Stimulated activated CD4-positive, alpha-beta T cell treated with anti-CD3 and anti-CD28 coated beads, Interleukin-2, amount 100 ng/mL, for 4 hours (primary cell): ENCODE data around the gene SH3RF3.

Source experiments
- DNase-seq: peaks from one replicate; pipeline ENCODE4 v3.0.0-alpha.2; 2020; ENCODE audit warnings: low read depth

The SH3RF3 gene

DNA sequence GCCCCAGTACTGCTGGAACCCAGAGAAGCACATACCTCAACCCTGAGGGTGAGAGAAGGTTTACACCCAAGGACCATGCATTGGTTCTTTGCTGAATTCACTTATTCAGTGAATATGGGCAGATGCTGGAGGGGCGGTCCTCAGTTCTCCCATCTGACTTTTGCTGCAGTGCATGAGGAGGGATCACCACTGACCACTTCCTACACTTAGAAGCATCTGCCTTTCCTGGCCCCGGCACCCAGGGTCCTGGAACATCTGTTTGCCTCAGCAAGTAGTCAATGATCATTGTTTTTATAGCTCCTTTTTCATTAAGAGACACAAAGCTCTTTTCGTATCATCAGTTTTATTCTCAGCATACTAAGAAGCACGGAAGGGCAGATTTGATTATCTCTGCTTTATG lies 211.4 kb downstream of the SH3RF3 start:
- DNase-seq, result no peak

DNA sequence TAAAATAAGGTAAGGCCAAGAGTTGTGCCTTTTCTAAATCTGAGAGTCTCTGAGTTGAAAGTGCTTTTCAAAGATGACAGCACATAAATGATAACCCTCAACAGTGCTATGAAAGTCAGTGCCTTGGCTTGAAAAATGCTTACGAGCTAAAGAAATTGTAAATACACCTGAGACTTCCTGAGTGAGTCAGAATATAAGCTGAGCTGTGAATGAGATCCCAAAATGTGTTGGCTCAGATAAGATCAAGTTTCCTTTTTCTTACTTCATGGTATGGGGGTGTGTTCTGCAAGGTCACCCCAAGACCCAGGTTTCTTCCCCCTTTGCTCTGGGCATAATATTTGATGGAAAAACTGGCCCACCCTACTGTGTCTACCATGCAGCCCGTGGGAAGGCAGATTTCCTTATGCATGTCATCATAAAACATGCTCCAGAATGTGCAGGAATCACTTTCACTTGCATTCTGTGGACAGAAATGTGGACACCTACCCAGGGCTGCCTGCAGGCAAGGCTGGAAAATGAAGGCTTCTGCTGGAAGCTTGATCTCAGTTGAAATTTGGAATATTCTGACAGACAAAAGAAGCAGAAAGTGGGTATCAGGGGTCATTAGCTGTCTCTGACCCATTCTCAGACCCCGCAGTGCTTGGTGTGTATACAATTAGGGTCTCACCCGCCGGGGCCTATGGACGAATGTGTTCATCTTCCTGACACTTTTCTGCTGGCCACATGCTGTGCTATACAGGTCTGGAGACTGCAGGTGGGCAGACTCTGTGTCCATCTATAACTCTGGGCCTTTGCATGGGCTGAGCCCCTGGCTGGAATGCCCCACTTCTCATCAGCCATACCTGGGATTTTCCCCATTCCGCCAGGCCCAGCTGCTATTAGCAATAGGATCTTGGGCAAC lies 212.6 kb downstream of the SH3RF3 start:
- no peak for DNase-seq

DNA sequence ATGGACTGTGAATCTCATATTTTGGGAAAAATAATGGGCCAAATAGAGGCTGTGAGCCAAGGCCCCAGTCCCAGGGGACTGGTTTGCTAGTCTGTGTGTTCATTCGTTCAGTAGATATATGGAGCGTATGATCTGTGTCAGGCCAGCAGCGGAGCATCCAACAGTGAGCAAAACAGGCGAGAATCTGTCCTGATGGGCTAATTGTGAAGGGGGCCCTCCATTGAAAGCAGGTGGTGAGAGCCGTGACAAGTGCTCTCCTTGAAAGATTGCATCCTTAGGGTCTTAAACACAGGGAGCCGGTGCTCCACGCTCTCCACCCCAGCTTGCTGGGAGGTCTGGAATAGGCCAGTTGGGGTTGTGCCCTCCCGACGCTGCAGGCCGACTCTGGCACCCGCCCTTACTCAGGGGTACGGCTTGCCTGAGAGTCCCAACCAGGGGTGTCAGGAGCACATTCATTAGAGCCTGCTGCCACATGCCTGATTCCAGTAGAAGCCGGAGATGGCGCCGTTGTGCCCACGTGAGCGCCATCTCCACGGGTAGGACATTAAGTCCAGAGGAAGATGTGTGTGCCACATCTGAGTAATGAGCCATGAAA lies 213.3 kb downstream of the SH3RF3 start:
- DNase-seq, result no peak

DNA sequence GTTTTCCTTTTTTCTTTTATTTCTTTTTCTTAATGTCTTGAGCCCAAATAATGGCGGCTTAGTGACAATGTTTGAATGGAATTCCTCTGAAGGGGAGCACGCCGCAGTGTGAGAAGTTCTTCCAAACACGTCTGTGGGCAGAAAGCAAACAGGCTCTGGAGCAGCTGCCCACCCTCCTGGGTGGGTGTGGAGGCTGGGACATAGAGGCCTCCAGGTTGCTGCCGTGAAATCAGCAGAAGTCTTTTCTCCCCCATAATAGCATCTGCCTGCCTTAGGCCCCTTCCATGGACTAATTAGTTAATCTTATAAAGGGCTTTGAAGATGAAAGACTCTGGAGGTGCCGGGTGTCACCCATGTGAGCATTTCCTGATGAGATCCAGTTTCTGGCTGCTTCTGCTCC lies 213.9 kb downstream of the SH3RF3 start:
- DNase-seq, result no peak

DNA sequence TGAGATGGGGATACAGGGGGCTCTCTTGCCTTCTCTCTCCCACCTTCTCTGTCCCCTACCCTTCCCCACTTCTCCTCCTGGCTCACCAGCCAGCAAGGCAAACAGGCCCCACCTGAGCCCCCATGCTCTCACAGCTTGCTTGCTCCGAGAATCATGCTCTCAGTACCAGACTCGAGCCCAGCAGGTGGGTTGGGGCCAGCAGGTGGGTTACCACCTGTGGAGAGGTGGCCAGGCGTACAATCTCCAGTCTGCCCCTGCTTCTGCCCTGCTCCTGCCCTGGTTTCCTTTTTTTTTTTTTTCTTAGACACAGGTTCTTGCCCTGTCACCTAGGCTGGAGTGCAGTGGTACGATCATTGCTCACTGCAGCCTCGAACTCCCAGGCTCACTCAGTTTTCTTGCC lies 214.5 kb downstream of the SH3RF3 start:
- no peak for DNase-seq

DNA sequence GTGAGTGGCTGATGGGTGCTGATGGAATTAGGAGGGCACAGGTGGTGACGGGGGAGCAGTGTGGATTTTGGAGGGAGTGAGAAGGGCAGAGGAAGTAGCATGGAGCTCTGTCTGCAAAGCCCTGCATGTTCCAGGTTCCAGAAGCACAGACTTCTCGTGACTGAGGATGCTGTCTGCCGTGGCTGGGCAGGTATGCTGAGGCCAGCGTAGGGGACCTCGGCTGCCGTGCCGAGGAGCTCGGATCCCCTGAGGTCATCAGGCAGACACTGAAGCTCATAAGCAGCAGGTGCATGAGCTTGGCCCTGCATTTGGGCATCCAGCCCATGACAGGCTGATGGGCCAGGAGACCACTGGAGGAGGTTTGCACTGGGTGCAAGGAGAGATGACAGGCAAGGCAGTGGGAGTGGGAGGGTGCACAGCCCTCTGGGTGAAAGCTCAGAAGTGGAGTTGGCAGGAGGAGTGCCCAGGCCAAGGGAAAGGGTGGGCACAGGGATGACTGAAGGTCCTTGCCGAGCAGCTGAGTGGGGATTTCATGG lies 215.3 kb downstream of the SH3RF3 start:
- DNase-seq, result no peak

DNA sequence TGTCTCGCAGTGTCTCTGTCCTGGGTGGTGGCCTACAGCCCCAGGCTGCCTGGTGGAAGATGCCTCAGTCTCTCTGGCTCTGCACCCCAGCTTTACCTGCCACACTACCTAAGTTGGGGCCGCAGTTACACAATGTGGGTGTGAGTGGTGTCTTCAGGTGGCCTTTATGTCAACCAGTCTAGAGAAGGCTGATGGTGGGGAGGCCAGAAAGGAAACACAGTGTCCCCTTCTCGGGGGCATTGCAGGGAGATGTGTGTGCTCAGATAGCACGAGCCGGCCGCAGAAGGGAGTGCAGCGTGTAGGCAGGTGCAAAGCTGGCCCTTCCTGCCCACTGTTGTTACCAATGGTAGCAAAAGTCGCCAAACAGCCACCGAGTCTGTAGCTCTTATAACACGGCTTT lies 216.1 kb downstream of the SH3RF3 start:
- no peak for DNase-seq

DNA sequence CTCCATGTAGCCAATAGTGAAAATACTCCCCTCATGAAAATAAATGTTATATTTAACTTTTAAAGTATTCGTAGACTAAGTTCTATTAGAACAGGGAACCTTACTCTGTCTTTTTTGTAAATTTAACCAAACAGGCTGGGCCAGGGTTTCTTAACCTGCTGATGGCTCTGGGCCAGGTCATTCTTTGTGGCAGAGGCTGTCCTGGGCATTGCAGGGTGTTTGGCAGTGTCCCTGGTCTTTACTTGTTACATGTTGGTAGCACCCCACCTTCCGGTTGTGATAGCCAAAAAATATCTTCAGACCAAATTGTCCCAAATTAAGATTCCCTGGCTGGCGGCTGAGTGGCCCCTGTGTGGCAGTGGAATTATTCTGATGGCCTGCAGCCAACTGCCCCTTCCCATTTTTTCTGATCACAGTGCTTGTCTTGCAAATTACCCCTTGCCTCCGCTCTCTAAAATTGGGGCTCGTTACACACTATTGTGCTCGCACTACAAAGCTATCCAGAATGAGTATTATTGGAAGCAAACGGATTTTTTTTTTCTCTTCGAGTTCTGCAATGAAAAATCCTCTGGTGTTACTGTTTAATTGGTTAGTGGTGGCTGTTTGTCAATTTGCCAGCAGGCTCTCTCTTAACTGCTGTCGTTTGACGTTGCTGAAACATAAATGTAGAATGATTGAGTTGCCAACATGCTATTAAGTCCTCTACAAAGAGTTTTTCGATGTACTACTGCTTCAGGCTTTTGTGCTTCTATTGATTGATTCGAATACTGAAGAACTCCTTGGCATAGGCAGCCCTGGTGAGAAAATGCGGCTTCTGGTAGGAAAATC lies 216.9 kb downstream of the SH3RF3 start:
- DNase-seq, result no peak

DNA sequence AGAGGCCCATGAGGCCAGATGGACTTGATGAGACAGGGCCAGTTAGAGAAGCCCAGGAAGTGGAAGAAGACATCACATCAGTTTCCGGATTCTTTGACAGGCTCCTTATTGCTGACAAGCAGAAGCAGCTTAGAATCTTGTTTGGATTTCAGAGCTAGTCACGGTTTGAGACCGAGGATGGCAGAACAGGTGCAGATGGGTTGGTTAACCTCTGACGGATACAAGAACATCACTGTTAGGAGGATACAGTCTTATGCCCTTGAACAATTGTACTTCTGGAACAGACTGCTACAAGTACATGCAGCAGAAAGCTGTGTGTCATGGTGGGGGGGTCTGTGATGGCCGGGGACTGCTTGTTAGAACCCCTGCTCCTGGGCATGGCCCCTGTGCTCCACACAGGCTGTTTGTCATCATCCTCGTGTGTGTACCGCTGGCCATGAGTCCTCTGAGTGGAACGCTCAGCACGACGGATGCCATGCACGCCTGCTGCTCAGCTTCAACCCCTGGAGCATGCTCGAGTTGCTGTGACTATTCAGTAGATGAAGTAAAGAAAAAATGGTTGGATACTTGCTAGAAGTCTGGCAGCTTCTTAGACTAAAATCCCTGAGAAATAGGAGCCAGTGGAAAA lies 217.7 kb downstream of the SH3RF3 start:
- no peak for DNase-seq

DNA sequence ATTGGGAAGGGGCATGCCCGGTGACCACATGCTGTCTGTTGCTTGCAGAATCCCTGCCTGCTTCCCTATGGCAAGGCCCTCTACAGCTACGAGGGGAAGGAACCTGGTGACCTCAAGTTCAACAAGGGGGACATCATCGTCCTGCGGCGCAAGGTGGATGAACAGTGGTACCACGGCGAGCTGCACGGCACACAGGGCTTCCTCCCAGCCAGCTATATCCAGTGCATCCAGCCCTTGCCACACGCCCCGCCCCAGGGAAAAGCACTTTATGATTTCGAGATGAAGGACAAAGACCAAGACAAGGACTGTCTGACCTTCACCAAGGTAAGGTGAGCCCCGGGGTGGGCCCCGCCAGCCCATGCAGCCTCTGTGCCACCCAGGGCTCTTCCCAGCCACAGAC lies 218.6 kb downstream of the SH3RF3 start:
- no peak for DNase-seq

DNA sequence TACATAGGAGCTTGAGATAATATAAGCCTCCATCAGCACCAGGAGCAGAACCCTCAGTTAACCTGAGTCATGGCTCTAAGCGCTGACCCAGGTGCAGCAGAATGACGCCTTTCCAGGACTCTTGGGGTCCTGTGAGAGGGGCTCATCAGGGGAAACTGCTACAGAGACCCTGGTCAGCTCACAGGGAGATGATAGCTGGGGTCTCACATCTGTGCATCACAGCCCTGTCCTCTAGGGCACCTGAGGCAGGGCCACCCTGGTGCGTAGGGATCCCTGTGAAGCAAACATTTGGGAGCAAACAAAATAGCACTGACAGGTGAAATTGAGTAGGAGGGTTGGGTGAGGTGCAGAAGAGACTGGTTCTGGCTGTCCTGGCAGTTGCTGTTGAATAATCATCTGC lies 219.2 kb downstream of the SH3RF3 start:
- DNase-seq, result no peak

DNA sequence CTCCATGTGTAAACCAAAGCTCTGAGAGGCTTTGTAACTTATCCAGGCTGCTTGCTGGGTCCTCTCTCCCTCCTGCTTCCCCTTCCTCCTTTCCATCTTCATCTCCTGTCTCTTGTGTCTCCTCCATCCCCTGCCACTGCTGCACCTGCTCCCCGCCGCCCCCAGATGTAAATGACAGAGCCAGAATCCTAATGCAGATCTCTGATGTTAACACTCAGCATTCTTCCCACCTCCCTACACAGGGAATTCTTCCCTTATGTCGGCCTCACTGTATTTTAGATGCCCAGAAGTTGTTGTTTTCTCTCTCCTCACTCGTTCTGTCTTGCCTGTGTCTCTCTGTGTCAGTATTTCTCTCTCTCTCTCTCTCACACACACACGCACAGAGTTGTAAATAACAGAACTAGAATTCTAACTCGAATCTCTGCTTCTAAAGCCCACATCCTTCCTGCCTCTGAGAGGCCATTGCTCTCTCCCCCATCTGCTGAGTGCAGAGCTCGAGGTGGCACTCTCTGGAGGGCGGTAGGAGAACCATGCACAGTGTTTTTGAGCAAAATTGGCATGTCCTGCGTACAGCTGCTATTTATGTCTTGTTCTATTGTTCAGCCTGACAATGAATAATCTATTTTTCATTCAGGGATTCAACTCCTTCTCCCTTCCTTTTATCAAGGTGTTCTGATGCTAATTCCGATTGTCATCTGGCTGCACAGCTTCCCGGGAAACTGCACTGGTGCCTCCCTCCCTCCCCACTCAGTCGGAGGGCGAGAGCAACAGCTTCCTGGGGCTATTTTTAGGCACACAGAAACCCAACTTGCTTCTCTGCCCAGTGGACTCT lies 219.9 kb downstream of the SH3RF3 start:
- no peak for DNase-seq

DNA sequence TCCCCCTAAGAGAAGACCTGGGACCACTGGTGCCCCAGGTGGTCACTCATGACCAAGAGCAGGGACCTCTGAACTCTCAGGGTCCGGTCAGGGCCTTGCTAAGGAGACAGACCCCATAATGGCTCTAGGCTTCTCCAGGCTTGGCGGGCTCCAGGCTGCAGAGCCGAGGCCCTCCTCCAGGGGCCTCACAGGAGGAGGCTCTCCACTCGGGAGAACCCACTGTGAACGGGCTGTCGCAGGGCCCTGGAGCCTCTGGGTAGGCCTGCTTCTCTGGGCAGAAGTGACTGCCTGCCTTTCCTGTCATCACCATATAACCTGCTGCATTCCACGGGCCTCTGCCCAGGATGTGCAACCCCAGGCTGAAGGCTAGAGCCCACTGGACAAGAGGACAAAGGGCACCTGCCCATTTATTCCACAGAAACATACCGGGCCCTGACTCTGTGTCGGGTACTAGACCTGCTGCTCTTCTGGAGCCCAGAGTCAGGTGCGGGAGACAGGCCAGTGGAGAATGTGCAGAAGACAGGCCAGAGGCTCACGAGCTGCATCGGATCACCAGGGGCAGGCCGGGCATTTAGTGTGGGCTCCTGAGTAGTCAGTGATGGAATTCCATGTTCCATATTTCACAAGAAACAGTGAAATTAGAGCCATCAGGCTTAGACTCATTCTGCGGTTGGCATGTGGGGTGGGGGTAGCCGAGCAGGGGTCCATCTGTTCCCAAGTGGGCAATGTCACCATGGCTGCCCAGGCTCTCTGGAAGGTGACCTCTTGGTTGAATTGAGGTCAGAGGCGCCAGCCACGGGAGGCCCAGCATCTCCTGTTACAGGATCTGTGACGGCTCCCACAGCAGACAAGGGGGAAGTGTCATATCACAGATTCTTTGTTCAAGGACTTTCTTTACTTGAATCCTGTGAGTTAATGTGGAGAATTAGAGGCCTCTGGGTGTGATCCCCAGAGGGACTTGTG lies 220.8 kb downstream of the SH3RF3 start:
- no peak for DNase-seq

DNA sequence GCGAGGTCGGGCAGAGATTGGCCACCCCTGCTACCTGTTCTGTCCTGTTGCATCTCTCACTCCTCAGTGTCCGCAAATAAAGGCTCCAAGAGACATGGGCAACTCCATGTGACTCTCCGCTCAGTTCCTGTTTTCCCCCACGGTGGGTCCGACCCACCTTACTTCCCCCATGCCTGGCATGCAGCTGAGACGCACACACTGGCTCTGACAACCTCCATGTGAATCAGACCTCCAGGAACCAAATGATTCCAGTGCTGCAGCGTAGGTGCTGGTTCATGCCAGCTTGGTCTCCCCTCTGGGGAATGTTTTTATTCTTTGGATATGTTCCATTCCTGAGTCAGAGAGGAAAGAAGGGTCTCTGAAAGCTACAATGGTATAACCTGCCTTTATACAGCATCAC lies 221.5 kb downstream of the SH3RF3 start:
- DNase-seq, result no peak

DNA sequence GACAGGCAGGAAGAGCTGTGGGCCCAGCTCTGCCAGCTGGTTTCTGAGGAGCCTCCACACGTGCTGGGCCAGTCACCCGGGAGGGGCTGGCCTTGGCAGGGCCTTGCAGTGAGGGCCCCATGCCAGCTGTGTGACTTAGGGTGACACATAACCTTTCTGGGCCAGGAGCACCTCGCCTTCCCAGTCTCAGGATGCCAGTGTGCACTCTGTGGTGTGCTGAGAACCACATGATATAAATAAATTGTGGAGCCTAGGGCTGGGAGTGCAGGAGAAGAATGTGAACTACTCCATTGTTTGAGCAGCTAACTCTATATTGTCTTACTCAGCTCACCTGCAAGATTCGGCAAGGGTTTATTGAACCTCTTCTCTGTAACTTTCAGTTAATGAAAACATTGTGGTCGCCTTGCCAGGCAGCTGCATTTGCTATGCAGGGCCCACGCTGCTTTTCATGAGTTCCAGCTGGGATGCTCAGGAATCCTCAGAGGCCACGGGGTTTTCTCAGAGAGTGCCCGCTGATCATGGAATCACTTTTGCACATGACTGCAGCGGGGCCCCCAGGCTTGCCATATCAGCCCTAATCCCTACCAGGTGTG lies 222.3 kb downstream of the SH3RF3 start:
- DNase-seq, result no peak

DNA sequence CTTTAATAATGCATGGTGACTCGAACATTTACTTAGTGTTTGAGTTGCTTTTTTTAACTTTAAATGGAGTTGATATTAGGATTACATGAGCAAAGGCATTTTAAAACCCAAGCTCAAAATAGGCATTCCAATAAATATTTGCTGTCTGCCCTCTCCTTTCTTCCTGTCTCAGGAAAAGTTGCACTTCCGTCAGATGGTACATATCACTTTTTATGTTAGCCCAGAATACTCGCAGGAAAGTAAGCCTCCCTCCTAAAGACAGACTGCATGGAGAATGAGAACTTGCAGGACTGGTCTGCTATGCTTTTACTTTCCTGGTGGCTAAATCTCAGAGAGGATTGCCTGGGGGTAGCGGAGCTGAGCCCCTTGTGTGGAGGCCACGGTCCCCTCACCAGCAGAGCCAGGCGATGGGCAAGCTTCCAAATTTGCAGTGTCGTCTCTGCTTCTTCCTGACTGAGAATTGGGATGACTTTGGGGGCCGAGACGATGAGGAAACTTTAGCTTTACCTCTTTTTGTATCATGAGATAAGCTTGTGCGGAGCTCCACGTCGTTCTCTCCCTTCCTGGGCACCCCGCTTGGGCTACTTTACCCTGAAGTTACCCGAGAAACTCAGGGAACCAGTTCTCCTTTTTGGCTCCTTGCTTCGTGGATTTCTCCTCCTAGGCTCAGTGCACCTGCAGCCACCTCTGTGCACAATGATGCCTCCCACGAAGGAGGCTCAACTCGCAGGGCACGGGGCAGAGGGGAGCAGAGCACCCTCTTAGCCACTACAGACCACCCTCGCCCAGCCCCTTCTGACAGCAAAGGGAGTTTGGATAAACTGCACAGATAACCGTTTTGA lies 223.3 kb downstream of the SH3RF3 start:
- DNase-seq, result no peak

DNA sequence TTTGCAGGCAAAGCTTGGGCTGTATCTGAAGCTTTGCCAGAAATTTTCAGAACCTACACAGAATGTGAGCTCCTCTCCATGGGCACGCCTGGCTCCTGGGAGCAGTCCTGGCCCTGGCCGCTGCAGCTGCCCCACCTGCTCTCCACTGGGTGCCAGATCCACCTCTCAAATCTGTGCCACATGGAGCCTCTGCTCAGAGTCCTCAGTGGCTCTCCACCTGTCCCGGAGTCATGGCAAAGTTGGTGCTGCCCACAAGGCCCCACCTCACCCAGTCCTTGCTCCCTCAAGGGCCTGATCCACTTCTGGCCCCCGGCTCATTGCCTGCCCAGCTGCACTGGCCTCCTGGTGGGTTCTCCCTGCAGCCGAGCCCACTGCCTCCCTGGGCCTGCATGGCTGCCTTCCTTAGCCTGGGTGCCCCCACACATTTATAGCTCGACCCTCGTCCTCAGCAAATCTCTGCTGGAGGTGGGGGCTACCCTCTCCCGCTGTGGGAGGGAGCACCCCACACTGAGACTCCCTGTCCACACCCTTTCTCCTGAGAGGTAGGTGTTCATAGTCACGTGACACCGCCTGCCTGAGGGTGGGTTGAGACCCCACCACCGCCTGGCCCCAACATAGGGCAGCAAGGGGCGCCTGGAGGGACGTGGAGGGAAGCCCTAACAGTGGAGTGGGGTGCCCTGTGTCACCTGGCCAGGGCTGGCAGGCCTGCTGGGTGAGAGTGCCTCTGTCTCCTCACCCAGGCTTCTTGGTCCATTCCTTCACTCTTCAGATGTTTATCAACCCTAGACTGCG lies 224.1 kb downstream of the SH3RF3 start:
- DNase-seq, result no peak
